Smooth muscle cell (in vitro differentiated cells): ENCODE measurements around the gene CDK5RAP2. TPM values are rescaled to one million over a fixed set of nuclear protein-coding genes. Genes with fewer than 3 reads are reported as not detected.
A peak's percentile ranks its signal among the peaks of the same experiment; 100 is the strongest.

Experiments used
- DNase-seq: peaks from one replicate; lab custom pipeline; 2025; ENCODE audit not compliant: unreplicated experiment; lab: John Stamatoyannopoulos, UW
- H2AFZ ChIP-seq: fragments of 200-600 bp; sonication (generic); 2 replicates; pipeline ENCODE4 v1.6.0; 2016; ENCODE audit warnings: antibody characterized with exemption, low read depth, mild to moderate bottlenecking
- H3F3A ChIP-seq: fragments of 200-600 bp; sonication (generic); 2 replicates; pipeline ENCODE4 v1.6.0; 2017; ENCODE audit warnings: antibody characterized with exemption, low read depth
- H3K27ac ChIP-seq: fragments of 200-600 bp; sonication (generic); 2 replicates; pipeline ENCODE4 v1.5.1; 2016; ENCODE audit warnings: low read depth, mild to moderate bottlenecking
- H3K27me3 ChIP-seq: fragments of 200-600 bp; sonication (generic); 2 replicates; pipeline ENCODE4 v1.6.1; 2016; ENCODE audit warnings: low read depth, mild to moderate bottlenecking
- H3K36me3 ChIP-seq: fragments of 200-600 bp; sonication (generic); 2 replicates; pipeline ENCODE4 v1.5.1; 2016; ENCODE audit warnings: low read depth
- H3K4me1 ChIP-seq: fragments of 200-600 bp; sonication (generic); 2 replicates; pipeline ENCODE4 v1.5.1; 2016; ENCODE audit warnings: low read depth
- H3K4me2 ChIP-seq: fragments of 200-600 bp; sonication (generic); 2 replicates; pipeline ENCODE4 v1.6.0; 2016; ENCODE audit warnings: mild to moderate bottlenecking
- H3K4me3 ChIP-seq: fragments of 200-600 bp; sonication (generic); 2 replicates; pipeline ENCODE4 v1.5.1; 2016; ENCODE audit warnings: mild to moderate bottlenecking
- H3K79me2 ChIP-seq: fragments of 200-600 bp; sonication (generic); 2 replicates; pipeline ENCODE4 v1.6.0; 2016; ENCODE audit warnings: low read depth, mild to moderate bottlenecking
- H3K9ac ChIP-seq: fragments of 200-600 bp; sonication (generic); 2 replicates; pipeline ENCODE4 v1.6.0; 2016; ENCODE audit warnings: low read depth
- H3K9me3 ChIP-seq: fragments of 200-600 bp; sonication (generic); replicated peaks from 2 replicates; pipeline ENCODE4 v1.5.1; 2016; ENCODE audit warnings: low read depth
- H4K20me1 ChIP-seq: fragments of 200-600 bp; sonication (generic); 2 replicates; pipeline ENCODE4 v1.6.0; 2016; ENCODE audit warnings: low read depth
- CTCF ChIP-seq: fragments of 200-600 bp; sonication (generic); IDR thresholded peaks from 2 replicates; pipeline ENCODE4 v1.5.1; 2017; ENCODE audit warnings: borderline replicate concordance, mild to moderate bottlenecking, antibody characterized with exemption; ENCODE audit not compliant: insufficient read depth, poor library complexity, severe bottlenecking
- WGBS: methylation state at CpG from one replicate; pipeline ENCODE4 v1.1.7; 2016; ENCODE audit warnings: low lambda C conversion rate; 5-methylcytosine and 5-hydroxymethylcytosine counted together
- polyA plus RNA-seq: library from polyadenylated mRNA; unstranded; fragments of >200 nt; fragmentation: Nextera tagmentation; extraction: Ambion mirVana; gene quantifications from 2 replicates; pipeline ENCODE4 v1.2.1, GENCODE V29; 2016
- total RNA-seq: library from RNA; depleted of rRNA; stranded (reverse); fragments of >200 nt; gene quantifications from 2 replicates; pipeline ENCODE4 v1.2.3, GENCODE V29; 2014

CDK5RAP2 gene
- total and polyA plus RNA-seq, 2 experiments from 2014 or later, result 33.7 to 38.3 TPM

- Histone ChIP-seq H3K36me3 (no peaks in the 10 kb centered on the region), H3K4me1 (peaks cover 7% of the 10 kb centered on the region), H3K4me3 (no peak overlapping the region), H3K79me2 (no peaks in the 10 kb centered on the region), H3K27ac (no peak overlapping the region), H3K9me3 (no peaks in the 10 kb centered on the region), H4K20me1 (no peaks in the 10 kb centered on the region), H3K4me2 (peak overlapping the region; percentile 80), H3K27me3 (no peaks in the 10 kb centered on the region), H3K9ac (no peak overlapping the region), H2AFZ (no peak overlapping the region), H3F3A (no peaks in the 10 kb centered on the region)
- 31% methylated on average over 16 of the region's 16 CpGs for WGBS
- TF ChIP-seq CTCF, result peak; percentile 78
- no peak for DNase-seq
Measured at GRCh38 chr9:120348951-120349429, 231.0 kb downstream of the CDK5RAP2 start.

DNA sequence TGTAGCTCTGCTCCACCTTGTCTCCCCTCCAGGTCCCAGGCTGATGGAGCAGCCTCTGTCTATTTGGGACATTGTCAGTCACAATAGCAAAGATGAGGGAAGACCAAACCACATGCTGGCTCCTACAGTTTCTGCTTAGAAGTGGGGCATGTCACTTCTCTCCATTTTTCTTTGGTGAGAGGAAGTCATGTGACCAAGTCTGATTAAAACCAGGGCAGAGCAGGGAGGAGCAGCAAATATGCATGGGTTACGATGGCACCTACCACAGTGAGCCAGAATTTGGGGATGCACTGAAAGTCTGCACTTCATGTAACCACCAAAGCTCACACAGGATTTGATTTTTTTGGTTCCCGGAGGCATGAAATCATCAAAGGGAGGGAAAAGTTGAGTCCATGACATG is 234.6 kb downstream of the CDK5RAP2 start:
- Histone ChIP-seq H2AFZ (no peak overlapping the region), H3K27me3 (no peaks in the 10 kb centered on the region), H3K79me2 (no peaks in the 10 kb centered on the region), H3K27ac (no peak overlapping the region), H3K4me3 (no peak overlapping the region), H4K20me1 (no peaks in the 10 kb centered on the region), H3K4me2 (no peak overlapping the region), H3K9ac (no peak overlapping the region), H3K36me3 (no peaks in the 10 kb centered on the region), H3K4me1 (peaks cover 7% of the 10 kb centered on the region), H3F3A (no peaks in the 10 kb centered on the region), H3K9me3 (no peaks in the 10 kb centered on the region)
- TF ChIP-seq CTCF, result no peak
- no peak for DNase-seq
- 83% methylated on average over 2 of the region's 2 CpGs for WGBS

GRCh38 chr9:120344230-120344629 is 235.7 kb downstream of the CDK5RAP2 start:
- 34% methylated on average over 2 of the region's 2 CpGs for WGBS
- Histone ChIP-seq H3K27me3 (no peaks in the 10 kb centered on the region), H3K79me2 (no peaks in the 10 kb centered on the region), H3F3A (no peaks in the 10 kb centered on the region), H2AFZ (no peak overlapping the region), H3K4me1 (peaks cover 7% of the 10 kb centered on the region), H3K27ac (no peak overlapping the region), H3K9me3 (no peaks in the 10 kb centered on the region), H4K20me1 (no peaks in the 10 kb centered on the region), H3K4me2 (no peak overlapping the region), H3K9ac (no peak overlapping the region), H3K4me3 (no peak overlapping the region), H3K36me3 (no peaks in the 10 kb centered on the region)
- DNase-seq, result no peak
- TF ChIP-seq CTCF, result no peak

GRCh38 chr9:120343416-120343815 is 236.6 kb downstream of the CDK5RAP2 start:
- Histone ChIP-seq H3K9ac (no peak overlapping the region), H2AFZ (no peak overlapping the region), H3K79me2 (no peaks in the 10 kb centered on the region), H4K20me1 (no peaks in the 10 kb centered on the region), H3K4me3 (no peak overlapping the region), H3K4me2 (no peak overlapping the region), H3K27ac (no peak overlapping the region), H3K27me3 (peaks cover 7% of the 10 kb centered on the region), H3K36me3 (no peaks in the 10 kb centered on the region), H3K9me3 (no peaks in the 10 kb centered on the region), H3F3A (no peaks in the 10 kb centered on the region), H3K4me1 (peaks cover 1% of the 10 kb centered on the region)
- no peak for DNase-seq
- 100% methylated on average over 2 of the region's 2 CpGs for WGBS
- TF ChIP-seq CTCF, result no peak

Other genes with a start within 250 kb of the CDK5RAP2 start
- 6.0 and 9.8 TPM in 2 replicates for gene MEGF9, start 134.3 kb upstream of the CDK5RAP2 start, total RNA-seq
- gene MEGF9, start 134.3 kb upstream of the CDK5RAP2 start, polyA plus RNA-seq, result 1.8 and 2.7 TPM in 2 replicates
- gene FBXW2, start 213.2 kb upstream of the CDK5RAP2 start, total RNA-seq, result 17.2 and 35.4 TPM in 2 replicates
- 22.1 and 28.6 TPM in 2 replicates for gene FBXW2, start 213.2 kb upstream of the CDK5RAP2 start, polyA plus RNA-seq